Measurements from ENCODE around the gene ONECUT2.

- no peak for TF ChIP-seq CTCF (conservative IDR thresholded peaks at IDR 0.05 in 1 of 2, IDR thresholded peaks at IDR 0.05 in 1 of 2; ENCODE audit: extremely low read depth in 1 of 2, insufficient read depth in 1 of 2, low read depth in 1 of 2, low read length in 2 of 2)
- TF ChIP-seq EZH2 (IDR thresholded peaks at IDR 0.05; ENCODE audit: borderline replicate concordance, low read length) = no peak
These were observed 3.0 kb upstream of the ONECUT2 start for GRCh38 chr18:57432140-57432539.

Data from mammary epithelial cell (primary cell).